ENCODE measurements around the gene CYLD.
A peak's percentile ranks its signal among the peaks of the same experiment; 100 is the strongest.

The CYLD gene

GRCh38 chr16:50741225-50741780 lies 583 bp upstream of the CYLD start:
- no peak for DNase-seq

- peak; percentile 58 for DNase-seq
Observed at GRCh38 chr16:50742576-50743200, 802 bp downstream of the CYLD start.

GRCh38 chr16:50743581-50744225 lies 1.8 kb downstream of the CYLD start:
- no peak for DNase-seq

GRCh38 chr16:50744881-50745280 lies 3.0 kb downstream of the CYLD start:
- no peak for DNase-seq

GRCh38 chr16:50745940-50746339 lies 4.1 kb downstream of the CYLD start:
- no peak for DNase-seq

GRCh38 chr16:50747207-50747956 lies 5.5 kb downstream of the CYLD start:
- DNase-seq = no peak

- no peak for DNase-seq
Observed at GRCh38 chr16:50751528-50751927, 9.6 kb downstream of the CYLD start.

GRCh38 chr16:50752471-50753235 lies 10.8 kb downstream of the CYLD start:
- no peak for DNase-seq

- no peak for DNase-seq
Observed at GRCh38 chr16:50756473-50756872, 14.6 kb downstream of the CYLD start.

- DNase-seq = no peak
Observed at GRCh38 chr16:50761267-50761666, 19.4 kb downstream of the CYLD start.

GRCh38 chr16:50762241-50762640 lies 20.4 kb downstream of the CYLD start:
- no peak for DNase-seq

- DNase-seq = no peak
Observed at GRCh38 chr16:50763211-50763610, 21.3 kb downstream of the CYLD start.

- no peak for DNase-seq
Observed at GRCh38 chr16:50765260-50765659, 23.4 kb downstream of the CYLD start.

GRCh38 chr16:50765861-50766260 lies 24.0 kb downstream of the CYLD start:
- DNase-seq = no peak

- no peak for DNase-seq
Observed at GRCh38 chr16:50767197-50767596, 25.3 kb downstream of the CYLD start.

- DNase-seq = no peak
Observed at GRCh38 chr16:50771366-50771765, 29.5 kb downstream of the CYLD start.

GRCh38 chr16:50774405-50774804 lies 32.5 kb downstream of the CYLD start:
- DNase-seq = no peak

- DNase-seq = no peak
Observed at GRCh38 chr16:50774960-50775359, 33.1 kb downstream of the CYLD start.

- DNase-seq = no peak
Observed at GRCh38 chr16:50776037-50776436, 34.2 kb downstream of the CYLD start.

- DNase-seq = no peak
Observed at GRCh38 chr16:50778284-50779163, 36.6 kb downstream of the CYLD start.

GRCh38 chr16:50781043-50781442 lies 39.2 kb downstream of the CYLD start:
- no peak for DNase-seq

- DNase-seq = no peak
Observed at GRCh38 chr16:50781518-50781917, 39.6 kb downstream of the CYLD start.

All from activated CD4-positive, CD25-positive, alpha-beta regulatory T cell treated with anti-CD3 and anti-CD28 coated beads, Interleukin-2, amount 50 U/mL, for 72 hours (primary cell).